Right forelimb (tissue), 1 donor: Measurements from ENCODE around the gene CRKL.
"Not testable (repeated sequence)": the region's sequence is repeated elsewhere in the genome, so short reads cannot be mapped to it uniquely, and the experiment has no call there.

Source experiments
- DNase-seq: peaks from one replicate; pipeline ENCODE4 v3.0.0-alpha.2; 2018

CRKL gene, protein sequence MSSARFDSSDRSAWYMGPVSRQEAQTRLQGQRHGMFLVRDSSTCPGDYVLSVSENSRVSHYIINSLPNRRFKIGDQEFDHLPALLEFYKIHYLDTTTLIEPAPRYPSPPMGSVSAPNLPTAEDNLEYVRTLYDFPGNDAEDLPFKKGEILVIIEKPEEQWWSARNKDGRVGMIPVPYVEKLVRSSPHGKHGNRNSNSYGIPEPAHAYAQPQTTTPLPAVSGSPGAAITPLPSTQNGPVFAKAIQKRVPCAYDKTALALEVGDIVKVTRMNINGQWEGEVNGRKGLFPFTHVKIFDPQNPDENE

GRCh38 chr22:20916916-20917810 is at the start of gene CRKL:
Gene CRKL (plus strand): TSS chr22:20917407. CDS start chr22:20917935, 528 bp downstream.
- DNase-seq, result peak; percentile 98

GRCh38 chr22:20868025-20868962 is 48.9 kb upstream of the CRKL start:
- no peak for DNase-seq

DNA sequence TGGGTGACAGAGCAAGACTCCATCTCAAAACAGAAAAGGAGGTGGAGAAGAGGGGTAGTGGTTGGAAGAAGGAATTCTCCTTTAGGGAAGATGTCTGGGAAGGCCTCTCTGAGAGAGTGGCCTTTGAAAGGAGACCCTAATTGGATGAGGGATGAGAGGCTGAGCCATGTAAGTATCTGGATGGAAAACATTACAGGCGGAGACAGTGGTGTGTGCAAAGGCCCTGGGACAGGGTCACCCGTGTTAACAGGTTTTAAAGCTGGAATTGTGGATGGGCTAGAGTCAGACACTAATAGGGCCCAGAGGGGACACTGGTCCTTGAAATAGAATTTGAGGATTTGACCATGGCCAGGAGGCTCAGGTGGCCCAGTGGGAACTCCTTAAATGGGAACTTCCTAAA is 48.0 kb upstream of the CRKL start:
- DNase-seq, result no peak

DNA sequence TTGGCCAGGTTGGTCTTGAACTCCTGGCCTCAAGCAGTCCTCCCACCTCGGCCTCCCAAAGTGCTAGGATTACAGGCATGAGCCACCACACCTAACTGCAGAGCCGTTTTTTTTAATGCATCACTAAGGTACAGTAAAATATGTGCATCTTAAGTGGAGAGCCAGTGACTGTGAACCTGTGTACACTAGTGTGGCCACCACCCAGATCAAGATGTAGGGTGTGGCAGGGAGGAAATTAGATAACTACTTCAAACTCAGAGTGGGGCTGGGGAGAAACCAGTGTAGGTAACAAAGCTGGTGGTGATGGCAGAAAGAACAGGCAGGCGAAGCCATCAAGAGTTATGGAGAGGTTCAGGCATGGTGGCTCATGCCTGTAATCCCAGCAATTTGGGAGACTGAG is 44.0 kb upstream of the CRKL start:
- DNase-seq, result no peak

GRCh38 chr22:20875296-20875695 is 41.9 kb upstream of the CRKL start:
- DNase-seq, result no peak

DNA sequence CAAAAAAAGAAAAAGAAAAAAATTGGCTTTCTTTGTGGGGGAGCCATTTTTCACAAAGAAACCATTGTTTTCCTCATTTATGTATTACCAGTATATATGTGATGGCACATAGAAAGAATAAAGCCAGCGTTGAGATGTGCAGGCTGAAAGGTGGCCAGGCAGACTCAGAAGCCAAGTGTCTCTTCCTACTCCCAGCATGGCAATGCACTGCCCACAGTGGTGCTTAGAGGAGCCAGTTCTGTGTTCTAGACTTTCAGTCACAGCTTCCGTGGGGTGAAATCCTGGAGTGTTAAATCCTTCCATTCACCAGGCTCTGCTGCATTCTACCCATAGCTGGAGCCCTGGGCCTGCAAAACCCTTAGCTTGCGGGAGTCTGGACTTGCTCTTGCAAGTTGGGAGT is 39.5 kb upstream of the CRKL start:
- no peak for DNase-seq

GRCh38 chr22:20881231-20881630 is 36.0 kb upstream of the CRKL start:
- no peak for DNase-seq

DNA sequence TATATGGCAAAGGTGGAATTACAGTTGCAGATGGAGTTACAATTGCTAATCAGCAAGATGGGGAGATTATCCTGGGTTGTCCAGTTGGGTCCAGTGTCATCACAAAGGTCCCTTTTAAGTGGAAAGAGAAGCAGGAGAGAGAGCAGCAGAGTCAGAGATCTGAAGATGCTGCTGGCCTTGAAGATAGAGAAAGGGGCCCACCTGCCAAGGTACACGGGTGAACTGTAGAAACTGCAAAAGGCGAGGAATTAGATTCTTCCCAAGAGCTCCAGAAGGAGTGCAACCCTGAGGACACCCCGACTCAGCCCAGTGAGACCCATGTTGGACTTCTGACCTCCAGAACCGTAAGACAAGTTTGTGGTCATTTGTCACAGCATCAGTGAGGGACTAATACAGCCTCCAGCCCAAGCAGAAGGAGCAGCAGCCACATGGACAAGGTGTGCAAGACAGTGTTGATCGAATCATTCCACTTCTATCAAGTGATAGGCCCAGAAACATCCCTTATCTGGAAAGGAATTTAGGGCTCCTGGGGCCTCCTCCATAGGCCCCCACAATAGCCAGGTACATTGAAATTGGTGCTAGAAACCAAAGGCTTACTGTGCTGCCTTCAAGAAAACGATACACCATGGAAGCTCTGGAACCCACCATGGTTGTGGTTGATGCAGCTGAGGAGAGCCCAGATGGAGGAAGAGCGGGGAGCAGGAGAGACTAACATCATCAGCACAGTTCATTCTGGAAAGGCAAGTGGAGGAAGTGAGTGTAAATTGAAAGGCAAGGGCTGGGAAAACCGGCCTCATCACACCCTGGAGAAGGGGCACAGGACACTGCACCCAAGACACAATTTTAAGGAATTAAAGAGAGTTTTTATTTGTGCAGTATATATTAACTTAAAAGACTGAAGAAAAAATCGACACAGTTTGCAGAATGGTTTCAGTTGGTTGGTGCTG is 35.1 kb upstream of the CRKL start:
- DNase-seq, result no peak

DNA sequence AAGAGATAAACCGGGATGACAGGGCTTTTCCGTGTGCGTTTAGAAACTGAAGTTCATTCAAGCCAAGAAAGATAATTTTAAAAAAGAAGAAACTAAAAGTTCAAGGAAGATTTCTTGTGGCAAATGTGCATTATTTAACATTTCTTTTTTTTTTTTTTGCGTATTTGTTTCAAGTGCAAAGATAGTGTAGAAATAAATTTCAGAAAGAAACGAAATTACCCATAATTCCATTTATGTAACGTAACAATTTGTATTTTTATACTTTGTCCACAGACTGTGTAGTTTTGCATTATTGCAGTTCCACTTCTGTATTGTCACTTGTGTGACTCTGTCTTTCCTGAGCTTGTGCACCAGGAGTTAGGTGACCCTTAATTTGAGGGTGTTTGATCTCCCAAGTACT is 34.4 kb upstream of the CRKL start:
- DNase-seq, result no peak

GRCh38 chr22:20884454-20884853 is 32.8 kb upstream of the CRKL start:
- no peak for DNase-seq

DNA sequence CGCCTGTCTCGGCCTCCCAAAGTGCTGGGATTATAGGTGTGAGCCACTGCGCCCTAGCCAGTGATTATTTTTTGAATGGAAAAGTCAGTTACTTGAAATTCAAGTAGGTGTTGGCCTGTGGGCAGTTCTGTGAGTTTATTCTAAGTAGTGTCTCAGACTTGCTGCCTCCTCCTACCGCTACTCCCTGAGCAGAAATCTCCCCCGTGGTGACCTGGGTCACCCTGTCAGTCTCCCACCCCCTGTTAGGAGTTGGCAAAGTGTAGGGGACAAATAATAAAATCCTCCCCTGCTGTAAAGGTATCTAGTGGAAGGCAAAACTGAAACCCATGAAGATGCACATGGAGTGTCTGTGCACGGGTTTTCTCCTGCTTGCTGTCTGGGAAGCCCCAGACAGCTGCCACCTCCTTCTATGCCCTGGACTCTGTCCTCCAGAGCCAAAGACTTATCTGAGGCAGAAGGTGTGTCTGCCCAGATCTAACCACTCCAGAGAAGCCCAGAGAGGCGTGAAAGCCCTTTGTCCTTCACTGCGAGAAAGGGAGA is 32.1 kb upstream of the CRKL start:
- DNase-seq, result no peak

DNA sequence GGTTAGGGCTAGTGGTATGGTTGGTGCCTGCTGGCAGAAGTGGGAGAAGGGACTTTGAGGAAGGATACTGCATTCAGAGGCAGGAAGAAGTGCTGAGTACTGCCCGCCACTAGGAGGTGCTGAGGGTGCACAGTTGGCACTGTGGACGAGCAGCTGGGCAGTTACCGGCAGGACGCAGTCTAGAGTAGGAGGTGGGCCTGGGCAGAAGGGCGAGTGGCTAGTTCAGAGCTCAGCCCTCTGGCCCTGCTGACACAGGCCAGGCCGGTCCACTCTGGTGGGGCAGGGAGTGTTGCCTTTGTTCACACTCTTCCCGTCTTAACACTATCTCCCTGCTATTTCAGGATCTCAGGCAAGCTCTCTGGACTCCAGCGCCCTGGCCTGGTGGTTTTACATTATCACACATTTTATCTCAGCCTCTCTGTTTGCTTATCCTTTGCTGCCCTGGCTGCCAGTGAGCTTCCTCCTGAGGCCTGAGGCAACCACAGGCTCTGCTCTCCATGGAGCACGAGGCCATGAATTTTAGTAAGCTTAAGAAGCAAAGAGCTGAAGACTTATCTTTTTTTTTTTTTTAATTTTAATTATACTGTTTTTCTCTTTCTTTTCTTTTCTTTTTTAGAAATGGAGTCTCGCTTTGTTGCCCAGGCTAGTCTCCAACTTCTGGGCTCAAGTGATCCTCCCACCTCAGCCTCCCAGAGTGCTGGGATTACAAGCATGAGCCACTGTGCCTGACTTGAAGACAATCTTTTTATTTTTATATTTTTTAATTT is 31.5 kb upstream of the CRKL start:
- peak; percentile 71 for DNase-seq

DNA sequence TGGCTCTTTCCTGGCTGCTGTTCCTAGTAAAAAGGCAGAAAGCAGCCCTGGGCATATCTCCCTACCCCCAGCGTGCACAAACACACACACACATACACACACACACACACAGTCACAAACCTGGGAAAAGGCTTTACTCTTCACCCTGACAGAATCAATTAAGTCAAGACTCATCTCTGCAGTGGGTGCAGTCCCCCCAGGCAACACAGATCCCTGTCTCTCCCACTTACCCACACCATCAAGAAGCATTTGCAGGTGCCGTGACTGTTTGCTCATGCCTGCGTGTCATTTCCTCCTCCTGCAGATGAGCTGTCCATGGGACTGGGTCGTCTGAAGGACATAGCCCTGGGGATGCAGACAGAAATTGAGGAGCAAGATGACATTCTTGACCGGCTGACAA is 29.8 kb upstream of the CRKL start:
- no peak for DNase-seq

GRCh38 chr22:20889025-20889704 is 28.0 kb upstream of the CRKL start:
- no peak for DNase-seq

- no peak for DNase-seq
Observed at GRCh38 chr22:20889904-20890540, 27.2 kb upstream of the CRKL start.

DNA sequence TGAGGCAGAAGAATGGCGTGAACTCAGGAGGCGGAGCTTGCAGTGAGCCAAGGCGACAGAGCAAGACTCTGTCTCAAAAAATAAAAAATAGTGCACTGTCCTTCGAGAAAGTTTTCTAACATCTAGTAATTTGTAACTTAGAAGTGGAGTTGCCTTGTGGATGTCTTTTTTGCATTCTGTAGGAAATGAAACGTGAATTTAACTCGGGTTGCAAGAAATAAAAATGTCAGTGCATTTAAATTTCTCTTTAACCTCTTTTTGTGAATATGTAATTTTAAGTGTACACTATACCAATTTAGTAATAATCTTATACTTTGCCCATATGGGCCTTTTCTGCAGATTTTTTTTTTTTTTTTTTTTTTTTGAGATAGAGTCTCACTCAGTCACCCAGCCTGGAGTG is 26.2 kb upstream of the CRKL start:
- no peak for DNase-seq

DNA sequence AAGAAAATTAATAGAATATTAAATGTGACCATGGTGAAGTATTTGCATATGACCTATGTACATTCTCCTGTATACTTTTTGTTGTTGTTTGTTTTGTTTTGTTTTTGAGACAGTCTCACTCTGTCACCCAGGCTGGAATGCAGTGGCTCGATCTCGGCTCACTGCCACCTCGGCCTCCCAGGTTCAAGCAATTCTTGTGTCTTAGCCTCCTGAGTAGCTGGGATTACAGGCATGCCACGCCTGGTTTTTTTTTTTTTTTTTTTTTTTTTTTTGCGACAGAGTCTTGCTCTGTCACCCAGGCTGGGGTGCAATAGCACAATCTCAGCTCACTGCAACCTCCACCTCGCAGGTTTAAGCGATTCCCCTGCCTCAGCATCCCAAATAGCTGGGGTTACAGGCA is 19.5 kb upstream of the CRKL start:
- not testable (repeated sequence) for DNase-seq

DNA sequence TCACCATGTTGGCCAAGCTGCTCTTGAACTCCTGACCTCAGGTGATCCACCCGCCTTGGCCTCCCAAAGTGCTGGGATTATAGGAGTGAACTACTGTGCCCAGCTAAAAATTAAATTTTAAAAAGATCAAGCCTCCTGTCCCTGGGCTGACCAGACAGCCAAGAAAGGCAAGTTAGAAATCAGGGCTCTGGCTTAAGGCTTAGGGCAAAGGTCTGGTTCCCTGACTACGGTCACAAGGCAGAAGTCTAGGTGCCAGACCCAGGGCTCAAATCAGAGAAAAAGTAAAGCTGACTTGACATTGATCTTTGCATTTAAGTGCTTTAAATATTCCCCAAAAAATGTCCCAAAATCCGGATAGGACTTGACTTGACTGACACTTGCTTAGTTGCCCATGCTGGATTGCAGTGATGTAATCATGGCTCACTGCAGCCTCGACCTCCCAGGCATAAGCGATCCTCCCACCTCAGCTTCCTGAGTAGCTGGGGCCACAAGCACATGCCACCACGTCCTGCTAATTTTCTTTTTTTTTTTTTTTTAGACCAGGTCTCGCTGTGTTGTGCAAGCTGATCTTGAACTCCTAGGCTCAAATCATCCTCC is 17.3 kb upstream of the CRKL start:
- no peak for DNase-seq
